Skeletal muscle tissue (tissue), 4 donors: ENCODE results near the gene RPTOR. TPM values are rescaled to one million over a fixed set of nuclear protein-coding genes. Genes with fewer than 3 reads are reported as not detected.

ENCODE experiments used
- H3K27ac ChIP-seq: one replicate; pipeline ENCODE4 v1.7.0; 2013; ENCODE audit warnings: mild to moderate bottlenecking, low read depth, low read length, inconsistent platforms
- H3K27me3 ChIP-seq, 3 donors: one replicate each; pipeline ENCODE4 v1.7.0; 2013; ENCODE audit warnings: low read length in 3 of 3; ENCODE audit not compliant: control insufficient read depth in 3 of 3, insufficient read depth in 3 of 3
- H3K36me3 ChIP-seq, 3 donors: one replicate each; pipeline ENCODE4 v1.7.0; 2013; ENCODE audit warnings: low read length in 3 of 3; ENCODE audit not compliant: control insufficient read depth in 3 of 3, insufficient read depth in 3 of 3
- H3K4me1 ChIP-seq, 3 donors: one replicate each; pipeline ENCODE4 v1.7.0; 2013; ENCODE audit warnings: low read length in 3 of 3, mild to moderate bottlenecking in 3 of 3; ENCODE audit not compliant: control insufficient read depth in 3 of 3, insufficient read depth in 3 of 3
- H3K4me3 ChIP-seq, 3 donors: one replicate each; pipeline ENCODE4 v1.7.0; 2013; ENCODE audit warnings: low read length in 3 of 3
- H3K9ac ChIP-seq, 3 donors: one replicate each; pipeline ENCODE4 v1.7.0; 2013; ENCODE audit warnings: low read length in 3 of 3, mild to moderate bottlenecking in 3 of 3, moderate library complexity in 2 of 3, low read depth in 1 of 3
- H3K9me3 ChIP-seq, 3 donors: one replicate each; pipeline ENCODE4 v1.7.0; 2013; ENCODE audit warnings: low read length in 3 of 3; ENCODE audit not compliant: control insufficient read depth in 3 of 3
- total RNA-seq: library from RNA; depleted of rRNA; stranded (reverse); fragments of >200 nt; gene quantifications from one replicate; pipeline ENCODE4 v1.2.3, GENCODE V29; 2014
- donor health status: Osteomylitis.

RPTOR gene
- total RNA-seq, 1 donor from 2014 or later: 24.5 TPM

DNA sequence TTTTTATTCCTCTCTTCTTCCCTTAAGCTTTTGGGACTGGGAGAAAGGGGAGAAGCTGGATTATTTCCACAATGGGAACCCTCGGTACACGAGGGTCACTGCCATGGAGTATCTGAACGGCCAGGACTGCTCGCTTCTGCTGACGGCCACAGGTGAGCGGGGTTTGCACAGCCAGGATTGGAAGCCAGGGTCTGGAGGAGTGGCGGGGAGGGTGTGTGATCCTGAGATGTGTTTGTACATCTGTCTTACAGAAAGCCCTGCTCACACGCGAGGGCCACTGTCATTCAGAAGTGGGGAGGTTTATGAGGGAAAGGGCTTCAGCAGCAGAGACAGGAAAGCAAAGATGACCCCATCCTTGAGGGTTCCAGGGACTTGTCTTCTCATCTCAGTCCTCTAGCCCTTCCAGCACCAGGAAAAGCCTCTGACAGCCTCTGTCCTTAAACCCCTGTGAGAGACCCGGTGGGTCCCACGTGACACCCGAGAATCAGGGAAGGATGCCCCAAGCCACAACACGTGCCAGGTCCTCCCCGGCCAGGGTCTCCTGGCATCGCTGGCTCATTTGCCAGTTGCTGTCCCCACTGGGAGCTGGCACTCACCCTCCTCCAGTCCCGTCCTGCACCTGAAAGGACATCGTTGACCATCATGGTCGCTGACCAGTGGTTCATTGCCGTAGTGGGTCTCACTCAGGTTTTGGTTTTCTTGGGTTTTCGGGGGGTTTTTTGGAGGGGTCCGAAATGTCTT is 402.7 kb downstream of the RPTOR start:
- Histone ChIP-seq H3K36me3 (peaks cover 36 to 41% (median 40%) of the 10 kb centered on the region in 3 donors), H3K9ac (no peak overlapping the region), H3K27ac (no peak overlapping the region), H3K9me3 (no peaks in the 10 kb centered on the region), H3K4me1 (peaks cover 6 to 9% (median 8%) of the 10 kb centered on the region in 3 donors), H3K4me3 (no peak overlapping the region), H3K27me3 (no peaks in the 10 kb centered on the region)

DNA sequence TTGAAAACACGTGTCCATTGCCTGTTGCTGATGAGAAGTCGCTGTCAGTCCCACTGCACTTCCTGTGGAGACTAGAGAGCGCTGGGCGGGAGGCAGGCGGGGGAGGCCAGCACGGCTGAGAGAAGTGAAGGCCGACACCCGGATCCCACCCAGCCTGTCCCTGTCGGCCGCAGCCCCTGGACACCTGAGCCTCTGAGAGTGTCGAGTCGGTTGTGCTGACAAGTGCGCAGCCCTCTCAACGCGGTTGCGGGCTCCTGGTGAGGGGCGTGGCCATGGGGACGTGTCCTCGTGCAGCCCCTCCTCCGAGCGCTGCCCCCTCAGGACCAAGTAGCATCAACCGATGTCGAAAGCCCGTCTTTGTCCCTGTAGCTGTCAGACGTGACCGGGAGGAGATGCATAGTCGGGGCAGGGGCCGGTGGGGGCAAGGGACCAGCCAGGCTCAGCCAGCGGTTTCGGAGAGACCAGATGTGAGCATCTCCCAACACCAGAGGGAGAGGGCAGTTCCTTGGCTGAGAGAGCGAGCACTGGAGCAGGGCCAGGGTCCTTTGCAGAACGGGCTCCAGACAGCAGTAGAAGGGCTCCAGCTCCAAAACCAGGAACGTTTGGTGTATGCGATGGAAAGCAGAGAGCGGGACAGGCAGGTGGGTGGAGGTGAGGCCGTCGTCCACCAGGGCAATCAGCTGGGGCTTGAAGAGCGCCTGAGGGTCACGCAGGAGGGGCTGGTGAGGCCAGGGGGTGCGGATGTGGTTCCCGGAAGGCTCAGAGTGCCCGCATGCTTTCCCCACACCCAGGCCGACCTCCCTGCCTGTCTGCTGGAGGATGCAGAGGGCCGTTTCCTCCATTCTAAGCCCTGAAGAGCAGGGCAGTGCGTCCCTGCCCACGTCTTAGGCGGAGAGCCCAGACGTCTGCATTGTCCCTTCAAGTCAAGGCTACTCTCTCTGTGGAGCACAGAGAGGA is 403.7 kb downstream of the RPTOR start:
- H3K27me3 ChIP-seq: no peaks in the 10 kb centered on the region
- H3K36me3 ChIP-seq: peaks cover 34 to 45% (median 43%) of the 10 kb centered on the region in 3 donors
- H3K9ac ChIP-seq: no peak overlapping the region
- H3K27ac ChIP-seq: no peak overlapping the region
- H3K4me1 ChIP-seq: no peaks in the 10 kb centered on the region
- no peak overlapping the region for H3K4me3 ChIP-seq
- no peaks in the 10 kb centered on the region for H3K9me3 ChIP-seq

DNA sequence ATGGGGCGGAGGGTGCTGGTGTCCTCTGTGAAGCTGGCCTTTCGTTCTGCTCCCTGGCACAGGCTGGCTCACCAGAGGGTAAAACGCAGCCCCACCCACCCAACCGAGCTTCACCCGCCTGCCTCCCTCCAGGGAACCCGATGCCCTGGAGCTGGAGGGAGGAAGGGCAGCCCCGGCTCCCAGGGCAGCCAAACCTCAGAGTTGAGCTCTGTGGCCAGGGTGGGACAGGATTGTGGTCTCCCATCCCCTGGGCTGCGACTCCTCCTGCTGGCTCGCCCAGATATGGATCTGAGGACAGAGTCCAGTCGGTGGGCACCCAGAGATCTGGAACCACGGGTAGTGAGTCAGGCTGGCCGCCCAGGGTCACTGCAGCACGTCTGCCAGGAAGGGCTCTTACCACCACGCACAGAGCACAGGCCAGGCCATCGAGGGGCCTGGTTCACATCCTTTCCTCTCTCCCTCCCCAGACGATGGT is 404.4 kb downstream of the RPTOR start:
- Histone ChIP-seq H3K4me1 (no peaks in the 10 kb centered on the region), H3K9ac (no peak overlapping the region), H3K36me3 (peaks cover 34 to 50% (median 43%) of the 10 kb centered on the region in 3 donors), H3K27ac (no peak overlapping the region), H3K4me3 (no peak overlapping the region), H3K9me3 (no peaks in the 10 kb centered on the region), H3K27me3 (no peaks in the 10 kb centered on the region)

DNA sequence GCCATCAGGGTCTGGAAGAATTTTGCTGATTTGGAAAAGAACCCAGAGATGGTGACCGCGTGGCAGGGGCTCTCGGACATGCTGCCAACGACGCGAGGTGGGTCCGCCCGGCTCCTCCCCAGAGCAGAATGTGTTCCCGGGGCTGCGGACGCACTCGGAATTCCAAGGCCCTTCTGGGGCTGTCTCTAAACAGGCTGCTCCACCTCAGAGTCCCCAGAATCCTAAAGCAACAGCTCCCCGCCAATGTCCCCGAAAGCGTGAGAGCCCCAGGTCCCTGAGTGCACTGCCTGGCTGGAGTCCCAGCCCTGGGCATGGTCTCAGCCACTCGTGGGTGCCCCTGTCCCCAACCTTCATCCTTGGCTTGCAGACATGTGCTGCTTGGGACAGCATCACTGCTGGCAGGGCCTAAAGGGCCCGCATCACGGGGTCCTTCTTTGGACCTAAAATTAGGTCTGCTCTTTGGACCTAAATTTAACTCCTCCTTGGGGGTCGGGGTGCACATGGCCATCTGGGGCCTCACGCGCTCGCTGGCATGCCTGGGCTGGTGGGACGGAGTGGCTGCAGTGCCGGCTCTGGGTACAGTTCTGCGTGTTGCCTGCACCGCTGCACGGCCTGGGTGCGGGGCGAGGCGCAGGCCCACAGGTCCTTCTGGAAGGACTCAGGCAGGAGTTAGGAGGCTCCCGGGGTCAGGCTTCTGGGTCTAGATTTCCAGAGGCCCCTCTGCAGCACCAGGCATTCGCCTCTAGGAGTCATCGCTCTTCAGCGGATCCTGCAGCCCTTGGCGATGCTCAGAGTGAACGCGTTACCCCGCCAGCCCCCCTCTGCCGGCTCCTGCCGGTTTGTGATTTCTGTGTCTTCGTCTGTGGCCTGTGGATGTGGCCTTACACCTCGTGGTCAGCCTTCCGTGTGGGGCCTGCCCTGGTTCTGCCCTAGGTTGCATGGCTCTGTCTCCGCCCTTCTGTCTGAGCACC is 405.1 kb downstream of the RPTOR start:
- Histone ChIP-seq H3K27ac (no peak overlapping the region), H3K9ac (no peak overlapping the region), H3K4me1 (no peaks in the 10 kb centered on the region), H3K36me3 (peaks cover 34 to 50% (median 43%) of the 10 kb centered on the region in 3 donors), H3K4me3 (no peak overlapping the region), H3K27me3 (no peaks in the 10 kb centered on the region), H3K9me3 (no peaks in the 10 kb centered on the region)

DNA sequence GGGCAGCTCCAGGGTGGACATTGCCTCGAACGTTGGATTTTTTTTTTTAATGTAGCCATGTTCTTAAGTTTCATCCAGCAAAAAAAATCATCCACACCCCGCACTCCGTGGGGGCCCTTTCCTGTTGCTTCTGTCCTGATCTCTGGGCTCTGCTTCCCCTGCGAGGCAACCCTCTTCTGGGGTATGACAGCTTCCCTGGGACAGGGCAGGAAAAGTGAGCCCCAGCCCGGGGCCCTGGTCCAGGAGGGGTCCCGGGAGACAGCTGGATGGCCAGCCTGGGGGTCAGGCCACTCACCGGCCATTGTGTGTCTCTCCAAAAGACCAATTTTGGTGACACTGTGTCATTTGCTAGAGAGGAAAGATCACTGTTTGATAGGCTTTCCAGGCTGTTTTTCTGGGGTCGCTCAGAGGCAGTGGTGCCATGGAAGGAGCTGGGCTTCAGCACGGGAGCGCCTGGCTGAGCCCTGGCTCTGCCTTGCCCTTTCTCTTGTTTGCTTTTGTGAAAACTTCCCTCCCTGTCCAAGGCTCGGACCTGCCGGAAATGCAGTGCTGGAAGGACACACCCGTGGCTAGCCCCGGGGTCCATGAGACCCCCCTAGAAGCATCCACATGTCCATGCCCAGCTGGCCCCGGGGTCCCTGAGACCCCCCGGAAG is 406.0 kb downstream of the RPTOR start:
- peaks cover 33 to 49% (median 42%) of the 10 kb centered on the region in 3 donors for H3K36me3 ChIP-seq
- no peak overlapping the region for H3K4me3 ChIP-seq
- H3K9ac ChIP-seq: no peak overlapping the region
- no peak overlapping the region for H3K27ac ChIP-seq
- H3K4me1 ChIP-seq: no peaks in the 10 kb centered on the region
- H3K27me3 ChIP-seq: no peaks in the 10 kb centered on the region
- H3K9me3 ChIP-seq: no peaks in the 10 kb centered on the region

DNA sequence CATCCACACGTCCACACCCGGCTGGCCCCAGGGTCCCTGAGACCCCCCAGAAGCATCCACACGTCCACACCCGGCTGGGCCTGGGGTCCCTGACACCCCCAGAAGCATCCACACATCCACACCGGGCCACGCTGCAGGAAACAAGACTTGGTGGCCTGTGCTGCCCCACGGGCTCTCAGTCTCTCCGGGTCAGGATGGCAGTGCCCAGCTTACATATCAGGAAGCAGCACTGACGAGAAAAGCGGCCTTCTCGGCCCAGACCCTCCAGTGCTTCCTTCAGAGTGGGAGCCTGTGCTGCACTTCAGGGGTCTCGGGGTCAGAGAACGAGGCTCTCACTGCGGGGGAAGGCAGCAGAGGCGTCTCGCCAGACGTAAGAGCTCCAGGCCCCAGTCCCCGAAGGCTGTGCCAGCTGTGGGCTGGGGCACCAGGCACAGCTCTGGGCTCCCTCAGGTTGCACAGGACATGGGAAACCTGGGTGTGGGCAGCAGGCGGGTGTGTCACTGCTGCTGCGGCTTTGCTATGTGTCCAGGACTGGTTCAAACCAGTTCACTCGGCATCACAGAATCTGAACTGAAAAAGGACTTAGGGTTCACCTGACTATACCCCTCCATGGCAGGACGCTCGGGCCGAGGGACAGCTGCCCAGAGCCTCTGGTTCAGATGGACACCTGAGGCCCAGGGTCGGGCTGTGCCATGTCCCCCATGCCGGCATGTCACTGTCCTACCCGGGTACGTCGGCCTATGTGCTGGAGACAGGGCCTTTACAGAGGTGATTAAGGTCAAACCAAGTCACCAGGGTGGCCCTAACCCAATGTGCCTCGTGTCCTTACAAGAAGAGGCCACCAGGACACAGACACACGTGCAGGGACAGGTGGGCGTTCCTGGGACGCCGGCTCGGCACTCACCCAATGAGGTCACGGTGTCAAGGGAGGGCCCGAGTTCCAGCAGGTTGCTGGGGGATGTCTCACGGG is 406.8 kb downstream of the RPTOR start:
- Histone ChIP-seq H3K36me3 (peaks cover 25 to 41% (median 34%) of the 10 kb centered on the region in 3 donors), H3K9ac (no peak overlapping the region), H3K27me3 (no peaks in the 10 kb centered on the region), H3K4me3 (no peak overlapping the region), H3K4me1 (no peaks in the 10 kb centered on the region), H3K27ac (no peak overlapping the region), H3K9me3 (no peaks in the 10 kb centered on the region)

DNA sequence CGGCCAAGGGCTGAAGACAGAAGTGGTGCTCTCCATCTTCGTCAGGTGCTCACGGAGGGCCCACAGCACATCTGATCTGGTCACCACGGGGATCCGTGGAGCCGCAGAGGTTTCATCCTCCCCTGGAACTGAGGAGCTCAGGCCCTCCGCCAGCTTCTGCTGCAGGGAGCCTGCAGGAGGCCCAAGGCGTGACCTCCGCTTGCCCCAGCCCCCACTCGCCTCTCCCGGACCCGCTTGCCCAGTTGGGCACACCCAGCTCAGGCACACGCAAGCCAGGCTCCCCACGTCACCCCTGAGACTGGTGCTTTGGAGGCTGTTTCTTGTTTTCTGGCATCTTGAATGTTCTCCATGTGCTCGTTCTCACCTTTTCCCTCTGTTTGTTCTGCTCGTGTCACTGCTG is 407.7 kb downstream of the RPTOR start:
- Histone ChIP-seq H3K27ac (no peak overlapping the region), H3K4me1 (no peaks in the 10 kb centered on the region), H3K27me3 (no peaks in the 10 kb centered on the region), H3K36me3 (peaks cover 19 to 37% (median 26%) of the 10 kb centered on the region in 3 donors), H3K9ac (no peak overlapping the region), H3K9me3 (no peaks in the 10 kb centered on the region), H3K4me3 (no peak overlapping the region)

DNA sequence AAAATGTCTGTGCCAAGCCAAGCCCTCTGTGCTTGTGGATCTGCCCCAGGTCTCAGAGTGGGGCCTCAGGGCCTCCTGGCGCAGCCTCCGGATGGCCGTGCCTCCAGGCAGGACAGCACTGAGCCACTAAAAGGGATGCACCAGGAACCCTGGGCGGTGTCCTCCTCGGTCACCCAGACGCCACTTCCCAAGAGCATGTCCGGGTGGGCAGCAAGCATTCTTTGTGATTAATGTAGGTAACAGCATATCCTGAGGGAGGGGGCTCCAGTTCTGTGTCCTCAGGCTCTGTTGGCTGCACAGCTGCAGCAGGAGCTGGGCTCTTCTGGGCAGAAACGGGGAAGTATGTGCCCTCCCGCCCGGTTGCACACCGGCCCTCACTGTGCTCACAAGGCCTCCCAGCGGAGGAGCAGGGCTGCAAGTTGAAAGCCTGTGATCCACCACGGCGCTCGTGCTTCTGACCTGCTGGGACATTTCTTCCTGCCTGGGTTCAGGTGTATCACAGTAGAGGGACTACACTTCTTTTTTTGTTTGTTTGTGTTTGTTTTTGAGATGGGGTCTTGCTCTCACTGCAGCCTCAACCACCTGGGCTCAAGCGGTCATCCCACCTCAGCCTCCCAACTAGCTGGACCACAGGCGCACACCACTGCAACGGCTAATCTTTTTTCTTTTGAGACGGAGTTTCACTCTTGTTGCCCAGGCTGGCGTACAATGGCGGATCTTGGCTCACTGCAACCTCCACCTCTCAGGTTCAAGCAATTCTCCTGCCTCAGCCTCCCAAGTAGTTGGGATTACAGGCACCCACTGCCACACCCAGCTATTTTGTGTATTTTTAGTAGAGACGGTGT is 409.1 kb downstream of the RPTOR start:
- Histone ChIP-seq H3K9ac (no peak overlapping the region), H3K4me1 (peaks cover 1 to 2% (median 1%) of the 10 kb centered on the region in 3 donors), H3K36me3 (peaks cover 6 to 28% (median 19%) of the 10 kb centered on the region in 3 donors), H3K9me3 (no peaks in the 10 kb centered on the region), H3K27ac (no peak overlapping the region), H3K4me3 (no peak overlapping the region), H3K27me3 (no peaks in the 10 kb centered on the region)
